Cardiac septum (tissue), 1 donor: ENCODE measurements around the gene PYGB. TPM values are rescaled to one million over a fixed set of nuclear protein-coding genes. Genes with fewer than 3 reads are reported as not detected.
"Not testable (repeated sequence)": the region's sequence is repeated elsewhere in the genome, so short reads cannot be mapped to it uniquely, and the experiment has no call there.

Experiments used
- DNase-seq: peaks from one replicate; pipeline ENCODE4 v3.0.0-alpha.2; 2020; ENCODE audit warnings: low spot score
- intact Hi-C: fragments of 100-400 bp; cut with DNase I; formaldehyde crosslinking; loops from one replicate; pipeline ENCODE4 v1.14.0; 2022
- total RNA-seq: library from RNA; stranded (reverse); fragmentation: NEBNext Ultra II Directional; extraction: Animal tissue kit (Norgen Biotek cat#: 25700); gene quantifications from one replicate; pipeline ENCODE4 v1.2.1, GENCODE V29; 2021
- donor health status: DM: no; HTN: no; CAD: no.

PYGB gene
- total RNA-seq, 1 donor from 2014 or later: 386 TPM

DNA sequence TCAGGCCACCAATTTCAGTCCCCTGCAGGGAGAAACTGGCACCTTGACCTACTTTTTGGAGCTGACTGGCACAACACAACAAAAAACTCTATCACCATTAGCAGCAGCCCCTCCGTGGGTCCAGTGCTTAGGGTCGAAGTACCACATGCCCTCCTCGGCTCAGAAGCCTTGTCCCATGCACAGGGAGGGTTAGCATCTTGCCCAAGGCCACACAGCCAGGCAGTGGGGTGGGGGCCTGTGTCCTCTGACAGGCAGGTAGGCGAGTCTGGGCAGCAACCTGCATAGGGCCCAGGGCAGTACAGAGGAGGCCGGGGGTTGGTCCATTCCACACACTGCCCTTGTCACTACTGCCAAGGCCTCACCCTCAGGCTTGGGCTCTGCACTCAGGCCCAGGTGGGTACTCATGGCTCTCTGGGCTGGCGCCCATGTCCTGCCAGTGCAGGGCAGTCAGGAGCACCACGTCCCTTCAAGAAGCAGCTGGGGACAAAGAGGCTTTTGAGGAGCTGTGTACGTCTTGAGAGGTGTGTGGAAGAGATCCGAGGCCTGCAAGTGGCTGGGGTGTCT is 53.6 kb downstream of the PYGB start:
- intact Hi-C loops: no loop called here
- DNase-seq: no peak

DNA sequence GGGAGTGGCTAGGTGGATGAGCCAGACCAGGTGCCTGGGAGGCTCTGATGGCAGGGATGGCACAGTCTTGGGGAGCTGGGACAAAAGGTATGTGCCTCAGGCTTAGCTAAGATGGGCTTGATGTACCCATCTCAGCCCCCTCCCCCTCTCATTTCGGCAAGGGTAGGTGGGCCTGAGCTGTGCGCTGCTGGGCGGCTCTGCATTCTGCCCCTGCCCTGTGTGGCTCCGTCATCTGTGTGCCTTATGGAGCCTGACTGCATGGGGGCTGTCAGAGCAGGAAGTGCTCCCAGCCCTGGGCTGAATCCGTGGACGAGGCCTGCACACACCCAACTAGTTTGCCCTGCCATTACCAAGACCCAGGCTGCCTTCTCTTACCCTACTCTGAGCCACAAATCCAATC is 54.7 kb downstream of the PYGB start:
- no peak for DNase-seq
- intact Hi-C loops: no loop called here

DNA sequence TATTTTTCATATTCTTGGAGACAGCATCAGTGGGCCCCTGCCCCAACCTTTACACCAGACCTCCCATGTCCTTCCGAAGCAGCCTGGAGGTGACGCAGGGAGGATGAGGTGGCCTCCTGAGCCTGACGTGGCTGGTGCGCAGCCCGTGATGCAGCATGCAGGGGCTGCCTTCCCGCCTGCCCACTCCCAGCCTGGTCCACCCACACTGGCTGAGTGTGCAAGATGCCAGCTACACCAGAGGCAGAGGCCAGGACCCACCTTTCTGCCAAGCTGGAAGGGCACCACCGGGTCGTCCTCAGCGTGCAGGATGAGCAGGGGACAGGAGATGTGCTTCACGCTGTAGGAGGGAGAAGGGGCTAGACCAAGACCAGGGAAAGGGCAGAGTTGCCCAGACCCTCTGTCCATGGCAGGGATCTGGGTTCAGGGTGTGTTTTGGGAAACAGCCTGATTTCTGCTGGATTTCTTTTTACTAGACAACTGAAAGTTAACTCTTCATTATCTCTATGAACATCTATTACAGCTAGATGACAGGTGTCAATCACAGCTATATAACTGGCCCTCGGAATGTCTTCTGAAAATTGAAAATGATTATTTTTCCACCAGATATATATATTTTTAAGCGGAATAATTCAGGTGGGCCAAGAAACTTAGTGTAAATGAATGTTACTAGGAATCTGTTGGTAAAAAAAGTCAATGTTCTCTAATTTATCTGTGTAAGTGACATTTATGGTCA is 55.6 kb downstream of the PYGB start:
- intact Hi-C loops: no loop called here
- DNase-seq: no peak

DNA sequence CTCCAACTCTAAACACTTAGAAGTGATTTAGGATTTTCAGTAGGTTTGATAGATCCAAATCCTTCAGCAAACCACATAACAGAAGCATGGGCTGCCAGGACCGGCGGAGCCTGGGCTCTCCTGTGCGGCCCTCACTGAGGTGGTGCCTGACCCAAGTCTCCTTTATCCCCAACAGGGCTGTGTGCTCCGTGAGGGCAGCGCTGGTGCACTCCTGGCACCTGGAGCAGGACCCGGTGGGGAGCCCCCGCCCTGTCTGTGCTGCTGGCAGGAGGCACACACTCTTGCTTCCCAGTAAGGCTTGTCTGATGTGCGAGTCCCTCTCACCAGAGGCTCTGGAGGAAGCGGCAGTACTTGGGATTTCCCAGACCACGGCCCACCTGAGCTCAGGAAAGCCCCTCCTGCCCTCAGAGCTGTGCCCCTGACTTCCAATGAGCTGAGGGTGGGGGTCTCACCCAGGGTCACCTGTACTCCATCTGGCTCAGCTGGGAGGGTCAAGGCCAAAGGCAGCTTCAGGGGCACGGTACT is 56.2 kb downstream of the PYGB start:
- intact Hi-C loops: no loop called here
- DNase-seq: no peak

DNA sequence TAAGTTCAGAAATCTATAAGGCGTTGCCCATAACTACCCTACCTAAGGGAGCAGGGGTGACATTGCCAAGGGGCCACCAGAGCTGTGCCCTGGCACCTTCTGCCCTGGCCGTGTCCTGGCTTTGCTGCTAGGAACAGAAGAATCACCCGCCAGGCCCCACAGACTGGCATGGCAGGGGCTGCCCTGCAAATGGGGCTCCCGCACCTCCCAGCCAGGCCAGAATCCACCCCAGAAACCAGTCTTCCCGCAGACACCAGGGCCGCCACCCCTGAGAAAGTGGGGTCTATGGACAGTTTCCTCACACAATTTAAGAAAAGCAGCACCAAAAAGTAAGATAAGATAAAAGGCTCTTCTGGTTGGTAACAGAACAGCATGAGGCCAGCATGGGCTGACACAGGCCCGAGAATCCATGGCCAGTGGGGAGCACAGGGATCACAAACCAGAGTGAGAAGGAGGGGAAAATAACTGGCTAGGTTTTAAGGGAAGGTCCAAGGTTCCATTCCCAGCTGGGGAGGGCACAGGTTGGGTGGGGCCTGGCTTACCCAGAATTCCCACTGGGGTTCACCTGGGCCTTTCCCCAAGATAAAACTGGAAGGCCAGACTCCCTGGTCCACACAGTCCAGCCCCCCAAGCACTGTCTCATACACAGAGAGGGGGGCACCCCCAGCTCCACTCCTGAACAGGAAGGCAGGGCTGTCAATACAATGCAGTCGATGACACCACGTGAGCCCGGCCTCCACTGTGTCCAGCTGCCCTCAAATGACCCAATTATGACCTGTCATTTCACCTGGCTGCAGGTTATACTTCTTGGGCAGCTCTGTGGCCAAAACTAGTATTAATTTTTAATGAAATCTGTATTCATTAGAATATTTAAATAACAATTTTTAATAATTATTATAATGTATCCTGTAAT is 59.4 kb downstream of the PYGB start:
- peak; percentile 62 for DNase-seq
- intact Hi-C loops: no loop called here

DNA sequence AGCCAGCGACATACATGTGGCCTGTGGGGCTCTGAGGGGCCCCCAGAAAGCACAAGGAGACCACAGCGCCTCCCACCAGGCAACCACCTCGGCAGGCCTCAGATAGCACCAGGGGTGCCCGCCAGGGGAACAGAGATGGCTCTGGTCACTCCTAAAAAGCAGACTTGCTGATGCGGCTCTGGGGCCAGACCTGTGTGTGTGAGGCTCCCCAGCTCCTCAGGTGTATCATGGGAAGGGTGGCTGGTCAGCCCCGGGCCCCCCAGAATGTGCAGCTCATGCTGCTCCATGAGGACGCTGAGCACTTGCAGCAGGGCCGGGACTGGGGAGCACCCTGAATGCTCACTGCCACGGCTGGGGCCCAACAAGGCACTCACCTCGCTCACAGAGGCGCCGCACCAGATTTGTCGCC is 60.2 kb downstream of the PYGB start:
- intact Hi-C loops: no loop called here
- no peak for DNase-seq

DNA sequence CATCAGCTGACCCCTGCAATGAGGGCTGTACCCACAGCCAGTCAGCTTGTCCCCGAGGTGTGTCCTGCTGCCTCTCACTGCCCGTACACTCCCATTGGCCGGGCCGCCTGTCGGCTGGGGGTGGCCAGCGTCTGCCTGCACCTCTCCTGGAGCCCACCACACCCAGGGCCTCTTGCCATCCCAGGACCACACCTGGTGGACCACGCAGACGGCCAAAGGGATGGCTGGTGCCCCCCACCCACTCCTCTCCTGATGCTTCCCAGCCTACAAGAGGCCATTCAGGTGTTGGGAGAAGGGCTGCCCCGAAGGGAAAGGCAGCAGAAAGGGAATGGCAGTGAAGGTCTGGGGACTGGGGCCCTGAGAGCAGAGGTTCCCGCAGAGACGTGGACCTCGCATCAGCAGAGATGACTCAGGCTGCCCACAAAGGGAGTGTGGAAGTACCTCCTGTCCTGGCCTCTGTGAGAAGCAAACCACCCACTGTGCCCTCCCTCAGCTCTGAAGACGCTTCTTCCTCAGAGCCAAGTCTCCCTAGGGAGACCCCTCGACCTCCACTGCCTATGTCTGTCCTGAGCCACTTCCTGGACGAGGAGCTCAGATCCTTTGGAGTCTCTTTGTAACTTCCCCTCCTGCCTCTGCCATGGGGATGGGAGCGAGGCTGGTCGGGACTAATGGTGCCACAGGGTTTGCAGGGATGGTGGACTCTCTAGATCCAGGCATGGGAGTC is 60.9 kb downstream of the PYGB start:
- DNase-seq: no peak

DNA sequence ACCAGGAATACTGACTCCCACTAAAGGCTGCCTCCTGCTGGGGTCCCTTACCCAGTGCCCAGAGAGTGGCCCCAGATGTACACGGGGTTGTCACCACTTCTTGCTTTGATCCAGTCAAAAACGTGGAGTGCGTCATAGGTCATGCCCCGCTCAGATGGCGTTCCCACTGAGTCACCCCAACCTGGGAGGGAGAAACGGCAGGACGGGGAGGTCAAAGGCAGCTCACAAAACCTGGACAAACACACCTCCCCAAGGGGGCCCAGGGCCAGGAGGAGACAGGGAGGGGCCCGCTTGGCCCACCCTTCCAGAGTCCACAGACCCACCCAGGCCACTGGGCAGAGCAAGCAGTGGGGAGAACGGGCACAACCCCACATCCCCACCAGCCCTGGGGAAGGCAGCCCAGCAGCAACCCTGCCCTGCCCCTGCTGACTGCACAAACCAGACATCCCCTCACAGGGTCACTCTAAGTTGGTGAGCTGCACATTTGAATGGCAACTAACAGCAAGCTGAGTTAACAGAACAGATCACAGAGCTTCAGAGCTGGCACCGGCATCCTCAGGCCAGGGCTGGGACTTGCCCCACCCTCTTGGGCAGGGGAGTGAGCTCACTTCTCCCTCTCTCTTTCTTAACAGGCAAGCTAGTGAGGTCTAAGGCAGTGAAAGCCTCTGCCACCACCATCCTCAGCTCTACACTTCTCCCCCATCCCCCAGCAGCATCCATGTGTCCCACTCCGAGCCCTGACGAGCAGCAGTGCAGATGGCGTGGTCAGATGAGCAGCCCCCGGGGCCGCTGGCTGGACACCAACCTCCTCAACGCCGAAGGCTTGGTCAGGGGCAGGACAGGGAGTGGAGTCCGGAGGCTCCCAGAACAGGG is 61.7 kb downstream of the PYGB start:
- intact Hi-C loops: loop anchor here (2.0 kb wide), 1 partner anchor 81 kb away; the partner anchor contains the start of gene ABHD12

More for the DNA sequence above, 60.9 kb downstream of the PYGB start:
- intact Hi-C loops: no loop called here

DNA sequence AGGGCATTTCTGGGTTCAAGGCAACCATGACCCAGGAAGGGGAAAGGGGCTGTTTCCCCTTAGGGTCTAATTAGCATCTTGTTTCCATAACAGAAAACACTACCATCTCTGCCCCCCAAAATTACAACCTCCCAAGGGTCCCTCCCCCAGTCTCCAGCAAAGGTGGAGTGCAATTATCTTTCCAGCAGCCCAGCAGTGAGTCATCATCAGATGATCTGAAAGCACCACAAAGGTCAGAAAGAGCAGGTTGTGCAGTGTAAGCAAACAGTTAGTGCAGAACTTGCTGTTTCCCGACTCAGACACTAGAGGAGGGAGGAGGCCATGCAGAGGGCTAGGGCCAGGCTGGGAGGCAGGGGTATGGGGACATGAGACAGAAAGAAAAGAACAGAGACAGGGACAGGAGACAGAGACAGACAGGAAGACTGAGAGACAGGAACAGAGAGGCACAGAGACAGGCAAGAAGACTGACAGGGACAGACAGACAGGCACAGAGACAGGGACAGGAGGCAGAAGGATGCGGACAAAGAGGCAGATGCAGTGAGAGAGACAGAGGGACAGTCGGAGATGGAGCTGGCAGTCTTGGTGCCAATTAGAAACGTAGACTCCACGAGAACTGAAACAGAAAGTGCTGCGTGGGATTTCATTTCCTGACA is 62.5 kb downstream of the PYGB start:
- intact Hi-C loops: loop anchor here (2.0 kb wide), 1 partner anchor 80 kb away; the partner anchor contains the start of gene ABHD12
- no peak for DNase-seq

More for the DNA sequence above, 61.7 kb downstream of the PYGB start:
- DNase-seq: no peak

DNA sequence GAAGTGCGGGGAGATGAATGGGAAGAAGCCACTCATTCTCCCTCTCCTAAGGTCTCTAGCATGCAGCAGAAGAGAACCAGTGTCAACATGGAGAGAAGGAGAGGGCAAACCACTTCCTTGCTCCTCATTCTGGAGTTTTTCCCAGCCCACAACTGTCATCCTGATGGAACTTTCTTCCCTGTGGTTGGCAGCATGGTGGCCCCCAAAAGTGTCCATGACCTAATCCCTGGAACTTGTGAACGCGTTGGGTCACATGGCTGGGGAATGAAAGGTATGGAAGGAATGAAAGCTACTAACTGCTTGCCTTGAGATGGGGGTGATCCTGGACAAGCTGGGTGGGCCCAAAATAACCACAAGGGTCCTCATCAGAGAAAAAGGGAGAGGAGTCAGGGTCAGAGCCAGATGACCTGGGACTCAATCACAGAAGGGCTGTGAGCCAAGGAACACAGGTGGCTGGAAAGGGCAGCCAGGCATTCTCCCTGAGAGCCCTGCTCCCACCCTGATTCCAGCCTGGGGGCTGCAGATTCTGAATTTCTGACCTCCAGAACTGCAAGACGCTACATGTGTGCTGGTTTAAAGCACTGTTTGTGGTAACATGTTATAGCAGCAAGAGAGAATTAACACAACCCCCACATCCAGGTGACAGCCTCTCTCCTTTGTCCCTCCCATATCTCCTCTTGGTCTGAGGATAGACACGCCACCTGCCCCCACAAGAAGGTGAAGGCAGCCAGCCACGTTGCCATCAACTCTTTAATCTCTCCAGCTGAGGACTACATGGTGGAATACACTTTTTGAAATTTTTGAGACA is 63.2 kb downstream of the PYGB start:
- DNase-seq: no peak
- intact Hi-C loops: loop anchor here (2.0 kb wide), 1 partner anchor 80 kb away; the partner anchor contains the start of gene ABHD12

DNA sequence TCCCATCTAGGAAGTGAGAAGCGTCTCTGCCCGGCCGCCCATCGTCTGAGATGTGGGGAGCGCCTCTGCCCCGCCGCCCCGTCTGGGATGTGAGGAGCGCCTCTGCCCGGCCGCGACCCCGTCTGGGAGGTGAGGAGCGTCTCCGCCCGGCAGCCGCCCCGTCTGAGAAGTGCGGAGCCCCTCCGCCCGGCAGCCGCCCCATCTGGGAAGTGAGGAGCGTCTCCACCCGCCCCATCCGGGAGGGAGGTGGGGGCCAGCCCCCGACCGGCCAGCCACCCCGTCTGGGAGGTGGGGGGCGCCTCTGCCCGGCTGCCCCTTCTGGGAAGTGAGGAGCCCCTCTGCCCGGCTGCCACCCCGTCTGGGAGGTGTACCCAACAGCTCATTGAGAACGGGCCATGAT is 64.8 kb downstream of the PYGB start:
- DNase-seq, intact Hi-C loops: not testable (repeated sequence)

DNA sequence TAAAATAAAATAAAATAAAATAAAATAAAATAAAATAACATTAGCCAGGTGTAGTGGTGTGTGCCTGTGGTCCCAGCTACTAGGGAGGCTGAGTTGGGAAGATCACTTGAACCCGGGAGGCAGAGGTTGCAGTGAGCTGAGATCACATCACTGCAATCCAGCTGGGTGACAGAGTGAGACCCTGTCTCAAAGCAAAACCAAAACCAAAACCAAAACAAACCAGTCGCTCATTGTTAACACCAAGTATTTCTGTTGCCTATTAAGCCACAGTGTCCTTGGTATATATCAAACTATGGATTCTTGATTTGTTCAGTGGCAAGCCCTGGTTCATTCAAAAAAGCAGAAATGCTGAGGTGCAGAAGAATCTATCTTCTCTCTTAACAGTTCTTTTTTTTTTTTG is 65.7 kb downstream of the PYGB start:
- DNase-seq: no peak
- intact Hi-C loops: no loop called here

DNA sequence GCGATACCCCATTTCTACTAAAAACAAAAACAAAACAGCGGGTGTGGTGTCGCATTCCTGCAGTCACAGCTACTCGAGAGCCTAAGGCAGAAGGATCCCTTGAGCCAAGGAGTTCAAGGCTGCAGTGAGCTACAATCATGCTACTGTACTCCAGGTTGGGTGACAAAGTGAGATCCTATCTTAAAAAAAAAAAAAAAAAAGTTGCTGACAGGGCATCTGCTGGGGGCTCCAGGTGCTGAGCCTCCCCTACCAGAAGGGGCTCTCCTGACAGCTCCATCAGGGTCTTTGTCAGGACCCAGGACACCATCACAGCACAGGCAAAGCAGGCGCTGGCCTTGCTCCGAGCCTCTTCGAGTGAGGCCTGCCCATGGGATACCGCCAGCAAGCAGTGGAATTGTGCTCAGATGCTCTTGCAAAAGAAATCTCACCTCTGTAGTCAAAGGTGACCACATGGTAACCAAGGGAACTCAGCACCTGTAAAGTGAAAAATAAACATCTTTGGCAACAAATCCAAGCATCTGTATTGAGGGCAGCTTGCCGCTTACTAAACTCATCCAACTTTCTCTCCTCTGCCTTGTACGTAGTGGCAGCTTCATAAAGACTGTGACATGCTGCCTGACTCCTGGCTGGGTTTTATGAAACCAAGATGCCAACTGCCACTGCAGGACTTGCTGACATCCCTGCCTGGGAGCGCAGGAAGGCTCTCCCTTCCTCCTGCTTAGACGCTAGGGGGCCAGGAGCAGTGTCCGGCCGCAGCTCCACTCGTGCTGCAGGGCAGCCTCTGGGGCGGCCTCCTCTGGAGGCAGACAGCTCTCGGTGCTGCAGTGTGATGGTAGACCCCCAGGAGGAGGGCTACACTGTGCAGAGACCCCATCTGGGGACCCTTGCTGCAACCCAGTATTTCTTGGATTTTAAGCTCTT is 66.9 kb downstream of the PYGB start:
- intact Hi-C loops: no loop called here
- no peak for DNase-seq

DNA sequence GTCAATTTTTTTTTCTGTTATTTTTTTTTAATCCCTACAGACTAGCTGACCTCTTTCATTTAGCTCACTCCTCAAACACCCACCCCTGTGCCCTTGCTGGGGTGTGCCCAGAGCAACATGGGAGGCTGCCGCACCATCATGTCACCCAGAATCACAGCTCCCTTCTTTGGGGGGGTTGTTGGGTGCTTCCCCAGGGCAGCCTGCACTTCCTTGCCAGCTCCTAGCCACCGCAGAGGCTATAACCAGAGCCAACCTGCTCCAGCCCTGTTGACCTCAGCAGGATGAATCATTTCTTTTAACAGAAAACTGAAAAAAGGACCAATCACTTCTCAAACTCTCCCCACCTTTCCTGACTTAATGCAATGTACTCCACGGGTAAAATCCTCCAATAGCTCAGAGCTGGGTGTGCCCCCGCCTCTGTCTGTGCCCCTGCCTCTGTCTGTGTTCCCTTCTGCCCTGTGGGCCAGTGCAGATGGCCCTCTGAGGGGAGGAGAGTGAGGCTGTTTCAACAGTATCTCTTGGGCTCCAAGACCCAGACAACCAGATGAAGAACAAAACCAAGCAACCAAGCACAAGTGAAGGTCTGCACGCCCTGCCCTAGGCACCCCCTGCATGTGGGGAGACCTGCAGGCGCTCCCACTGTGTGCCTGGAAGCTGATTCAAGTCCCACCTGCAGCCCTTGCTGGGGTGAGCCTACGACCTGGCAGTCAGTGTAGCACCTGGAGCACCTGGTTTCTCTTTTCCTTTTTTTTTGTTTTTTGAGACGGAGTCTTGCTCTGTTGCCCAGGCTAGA is 67.7 kb downstream of the PYGB start:
- no peak for DNase-seq
- intact Hi-C loops: no loop called here

DNA sequence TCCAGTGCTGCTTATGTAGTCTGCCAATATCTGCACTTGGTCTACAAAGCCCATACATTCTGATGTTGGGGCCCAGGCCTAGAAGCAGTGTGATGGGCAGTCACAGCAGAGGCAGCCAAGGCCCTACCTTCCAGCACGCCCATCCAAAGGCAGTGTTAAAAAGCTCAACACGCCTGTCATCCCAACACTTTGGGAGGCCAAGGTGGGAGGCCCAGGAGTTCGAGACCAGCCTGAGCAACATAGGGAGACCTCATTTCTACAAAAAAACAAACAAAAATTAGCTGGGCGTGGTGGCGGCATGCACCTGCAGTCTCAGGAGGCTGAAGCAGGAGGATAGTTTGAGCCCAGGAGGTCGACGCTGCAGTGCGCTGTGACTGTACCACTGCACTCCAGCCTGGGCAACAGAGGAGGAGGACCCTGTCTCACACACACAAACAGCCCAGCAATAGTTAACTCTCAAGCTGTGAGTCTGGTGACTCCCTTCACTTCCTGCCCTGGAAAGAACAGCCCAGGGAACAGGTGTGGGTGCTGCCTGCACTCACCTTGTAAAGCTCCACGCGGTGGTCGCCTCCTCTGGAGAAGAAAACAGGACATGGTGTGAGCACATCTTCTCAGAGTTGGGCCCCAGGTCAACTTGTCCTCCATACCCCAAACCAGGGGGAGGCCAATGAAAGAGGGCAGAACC is 68.8 kb downstream of the PYGB start:
- intact Hi-C loops: no loop called here
- no peak for DNase-seq
